PC-9 (cell line): ENCODE measurements around the gene FBXO41. TPM values are rescaled to one million over a fixed set of nuclear protein-coding genes. Genes with fewer than 3 reads are reported as not detected.

Experiments used
- Bru-seq: library from RNA; stranded (reverse); fragments of 400-500 nt; gene quantifications from one replicate; lab custom pipeline; 2021; lab: Mats Ljungman, UMichigan
- BruChase-seq, 2 experiments: library from RNA; stranded (reverse); fragments of 400-500 nt; gene quantifications; one replicate each; lab custom pipeline; 2021; lab: Mats Ljungman, UMichigan
- BruUV-seq: library from RNA; stranded (reverse); fragments of 400-500 nt; replicated peaks from 2 replicates; lab custom pipeline; 2021; lab: Mats Ljungman, UMichigan
- CTCF ChIA-PET: fragments of 300-600 bp; sonication (Branson Sonifier 250); formaldehyde crosslinking; loops from one replicate; lab custom pipeline; 2022; ENCODE audit warnings: antibody characterized with exemption; lab: Charles Lee
- POLR2A ChIA-PET: fragments of 300-600 bp; sonication (Branson Sonifier 250); formaldehyde crosslinking; loops from one replicate; lab custom pipeline; 2022; ENCODE audit warnings: antibody characterized with exemption; ENCODE audit not compliant: unreplicated experiment; lab: Charles Lee
- DNase-seq, 2 experiments: peaks; one replicate each; pipeline versions ENCODE4 v3.0.0 to v3.0.0-alpha.2; 2015 to 2022; ENCODE audit warnings: mixed read lengths in 1 of 2
- H2AFZ ChIP-seq: fragments of 200-600 bp; sonication (generic); 2 replicates; pipeline ENCODE4 v1.8.1; 2017; ENCODE audit warnings: antibody characterized with exemption
- H3F3A ChIP-seq: fragments of 200-600 bp; sonication (generic); 2 replicates; pipeline ENCODE4 v1.8.1; 2017; ENCODE audit warnings: antibody characterized with exemption, mild to moderate bottlenecking, low read depth; ENCODE audit not compliant: insufficient read depth
- H3K27ac ChIP-seq: fragments of 200-600 bp; sonication (generic); 2 replicates; pipeline ENCODE4 v1.6.1; 2016; ENCODE audit warnings: mixed run types
- H3K27me3 ChIP-seq: fragments of 200-600 bp; sonication (generic); 2 replicates; pipeline ENCODE4 v1.6.1; 2016; ENCODE audit warnings: low read depth, mixed run types; ENCODE audit not compliant: insufficient read depth
- H3K36me3 ChIP-seq: fragments of 200-600 bp; sonication (generic); 2 replicates; pipeline ENCODE4 v1.6.1; 2016; ENCODE audit warnings: low read depth, mixed run types
- H3K4me1 ChIP-seq: fragments of 200-600 bp; sonication (generic); replicated peaks from 2 replicates; pipeline ENCODE4 v1.6.1; 2016; ENCODE audit warnings: mixed run types; ENCODE audit not compliant: insufficient read depth
- H3K4me2 ChIP-seq: fragments of 200-600 bp; sonication (generic); 2 replicates; pipeline ENCODE4 v1.6.1; 2017; ENCODE audit warnings: mixed run types
- H3K4me3 ChIP-seq: fragments of 200-600 bp; sonication (generic); 2 replicates; pipeline ENCODE4 v1.6.1; 2016; ENCODE audit warnings: mixed run types
- H3K79me2 ChIP-seq: fragments of 200-600 bp; sonication (generic); 2 replicates; pipeline ENCODE4 v1.6.1; 2017; ENCODE audit warnings: low read depth, mixed run types
- H3K9me2 ChIP-seq: fragments of 200-600 bp; sonication (generic); 2 replicates; pipeline ENCODE4 v1.8.1; 2017; ENCODE audit warnings: mild to moderate bottlenecking; ENCODE audit not compliant: insufficient read depth
- H3K9me3 ChIP-seq: fragments of 200-600 bp; sonication (generic); 2 replicates; pipeline ENCODE4 v1.8.1; 2016; ENCODE audit warnings: low read depth; ENCODE audit not compliant: insufficient read depth
- H4K20me1 ChIP-seq: fragments of 200-600 bp; sonication (generic); 2 replicates; pipeline ENCODE4 v1.8.1; 2017; ENCODE audit not compliant: insufficient read depth
- CTCF ChIP-seq: fragments of 200-600 bp; sonication (generic); conservative IDR thresholded peaks from 2 replicates; pipeline ENCODE4 v1.6.1; 2017; ENCODE audit warnings: mixed run types, antibody characterized with exemption, mild to moderate bottlenecking, moderate library complexity
- EZH2 ChIP-seq: fragments of 200-600 bp; sonication (generic); IDR thresholded peaks from 2 replicates; pipeline ENCODE4 v1.8.0; 2017; ENCODE audit warnings: antibody characterized with exemption, low read depth
- intact Hi-C: fragments of 100-400 bp; cut with micrococcal nuclease; formaldehyde crosslinking; loops from one replicate; pipeline ENCODE4 v1.10.0; 2022; ENCODE audit not compliant: unreplicated experiment
- long read RNA-seq: library from polyadenylated mRNA; stranded (forward); transcript quantifications from one replicate; pipeline ENCODE4 v2.0.0, GENCODE V29; 2022
- total RNA-seq: library from RNA; stranded (reverse); gene quantifications from 2 replicates; pipeline ENCODE4 v1.2.3, GENCODE V29; 2021

FBXO41 gene
- 16.4 and 25.8 TPM in 2 replicates for total RNA-seq
- Bru-seq, nascent RNA = percentile 55 among the genes with signal in this experiment
- BruChase-seq, experiment 1, labeled RNA remaining after a 2-hour chase = percentile 67 among the genes with signal in this experiment
- BruChase-seq, experiment 2, labeled RNA remaining after a 6-hour chase = percentile 68 among the genes with signal in this experiment
- long read RNA-seq, partial matches to known transcripts = 1 of 10 reads
- long read RNA-seq, other reads (novel, unspliced or antisense) = 9 of 10 reads

DNA sequence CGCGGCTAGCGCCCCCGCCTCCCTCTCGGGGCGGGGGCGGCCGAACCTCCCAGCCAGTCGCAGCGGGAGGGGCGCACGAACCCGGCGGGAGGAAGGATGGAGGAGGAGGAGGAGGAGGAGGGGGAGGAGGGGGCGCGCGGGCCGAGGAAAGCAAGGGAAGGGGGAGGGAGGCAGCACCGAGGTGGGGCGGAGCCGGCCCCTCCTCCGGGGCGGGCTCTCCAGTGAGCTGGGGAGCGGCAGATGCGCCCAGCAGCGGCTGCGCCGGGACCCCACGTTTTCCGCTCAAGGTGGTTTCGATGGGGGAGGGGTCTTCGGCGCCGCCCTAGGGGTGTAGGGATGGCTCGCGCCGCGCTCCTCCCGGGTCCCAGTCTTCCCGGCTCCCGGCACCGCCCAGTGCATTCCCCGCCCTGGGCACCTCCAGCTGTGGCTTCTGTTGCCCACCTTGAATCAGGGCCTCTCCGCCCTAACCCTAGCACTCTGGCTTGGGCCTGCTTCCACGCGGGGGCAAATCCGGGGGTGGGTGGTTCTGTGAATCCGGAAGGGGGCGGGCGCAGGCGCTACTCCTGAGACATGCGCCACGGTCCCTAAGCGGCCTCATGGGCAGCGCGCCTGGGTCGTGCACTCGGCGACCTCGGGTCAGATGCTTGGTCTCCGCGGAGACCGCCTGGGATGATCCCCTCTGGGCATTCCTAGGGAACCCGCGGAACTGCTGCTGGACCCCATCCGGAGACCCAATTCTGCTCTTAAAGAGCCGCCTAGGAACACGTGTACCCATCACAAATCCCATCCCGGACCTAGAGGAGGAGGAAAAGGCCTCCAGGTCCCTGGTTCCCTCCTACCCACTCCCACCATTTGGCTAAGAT lies at the start of gene FBXO41:
Gene FBXO41 (minus strand): TSS at position 183 of the 863 bp plus-strand sequence. CDS start 14,848 bp downstream, outside the sequence.
- peak; percentile 46 to 65 for DNase-seq
- no peaks in the 10 kb centered on the region for H3K27me3 ChIP-seq
- TSS peak; percentile 76 for BruUV-seq
- peak within 1 kb of the TSS; percentile 97 for H3K4me3 ChIP-seq
- peaks cover 2% of the 10 kb centered on the region for H4K20me1 ChIP-seq
- peaks cover 45% of the 10 kb centered on the region for H3K79me2 ChIP-seq
- H3K36me3 ChIP-seq = no peaks in the 10 kb centered on the region
- CTCF ChIA-PET = no interaction called here
- H3K9me3 ChIP-seq = no peaks in the 10 kb centered on the region
- H3K4me2 ChIP-seq = peak within 1 kb of the TSS; percentile 96
- H3K9me2 ChIP-seq = no peaks in the 10 kb centered on the region
- H3F3A ChIP-seq = peaks cover 12% of the 10 kb centered on the region; the same call in 1 of the 2 replicates
- POLR2A ChIA-PET = interaction anchor here (0.5 to 1.1 kb wide), 2 partner anchors 40 to 51 kb away, joined by 3 read pairs; partner anchors contain the start of gene CCT7
- intact Hi-C loops = no loop called here
- TF ChIP-seq CTCF (no peak), EZH2 (no peak)
- H2AFZ ChIP-seq = peak within 1 kb of the TSS; percentile 93
- H3K4me1 ChIP-seq = peaks cover 18% of the 10 kb centered on the region
- peak within 1 kb of the TSS; percentile 36; the same call in 1 of the 2 replicates for H3K27ac ChIP-seq

DNA sequence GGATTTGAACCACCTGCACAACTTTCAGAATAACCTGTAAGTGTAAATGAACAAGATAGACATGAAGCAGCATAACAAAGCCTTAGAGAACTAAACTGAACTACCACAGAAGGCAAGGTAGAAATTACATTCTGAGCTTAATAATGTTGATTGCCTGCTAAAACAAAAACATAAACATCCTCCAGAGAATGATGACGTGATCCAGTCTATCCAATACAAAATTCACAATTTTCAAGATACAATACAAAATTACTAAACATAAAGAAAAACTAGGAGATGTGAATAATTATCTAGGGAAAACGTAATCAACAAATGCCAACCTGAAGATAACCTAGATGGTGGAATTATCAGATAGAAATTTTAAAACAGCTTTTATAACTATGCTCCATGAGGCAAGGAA lies 49.8 kb upstream of the FBXO41 start:
- Histone ChIP-seq H2AFZ (no peak overlapping the region), H3K9me3 (peaks cover 7% of the 10 kb centered on the region; the same call in 1 of the 2 replicates), H4K20me1 (no peaks in the 10 kb centered on the region), H3K27ac (no peak overlapping the region), H3K4me2 (no peak overlapping the region), H3K4me1 (no peaks in the 10 kb centered on the region), H3K27me3 (no peaks in the 10 kb centered on the region; the same call in 1 of the 2 replicates), H3K79me2 (no peaks in the 10 kb centered on the region), H3K9me2 (no peaks in the 10 kb centered on the region), H3K4me3 (no peak overlapping the region), H3F3A (no peaks in the 10 kb centered on the region), H3K36me3 (no peaks in the 10 kb centered on the region)
- no peak for TF ChIP-seq EZH2
- TF ChIP-seq CTCF = no peak
- ChIA-PET CTCF (no interaction called here), POLR2A (no interaction called here)
- no peak for DNase-seq
- no TSS peak for BruUV-seq
- intact Hi-C loops = no loop called here

- no peak overlapping the region for H3K4me2 ChIP-seq
- H3K27ac ChIP-seq = no peak overlapping the region
- ChIA-PET CTCF (no interaction called here), POLR2A (no interaction called here)
- no TSS peak for BruUV-seq
- TF ChIP-seq CTCF (no peak), EZH2 (no peak)
- H3K9me3 ChIP-seq = peaks cover 7% of the 10 kb centered on the region; the same call in 1 of the 2 replicates
- H4K20me1 ChIP-seq = no peaks in the 10 kb centered on the region
- no peaks in the 10 kb centered on the region for H3F3A ChIP-seq
- no peak overlapping the region for H3K4me3 ChIP-seq
- intact Hi-C loops = no loop called here
- H3K36me3 ChIP-seq = no peaks in the 10 kb centered on the region
- no peaks in the 10 kb centered on the region for H3K9me2 ChIP-seq
- H3K27me3 ChIP-seq = no peaks in the 10 kb centered on the region; the same call in 1 of the 2 replicates
- no peaks in the 10 kb centered on the region for H3K4me1 ChIP-seq
- H3K79me2 ChIP-seq = no peaks in the 10 kb centered on the region
- no peak overlapping the region for H2AFZ ChIP-seq
- no peak for DNase-seq
These were observed 49.3 kb upstream of the FBXO41 start for GRCh38 chr2:73333564-73333963.
